K562 (cell line): ENCODE measurements around the gene EIF1B. TPM values are rescaled to one million over a fixed set of nuclear protein-coding genes. Genes with fewer than 3 reads are reported as not detected.

Source experiments
- ARID1B ChIP-seq: fragments of 450-650 bp; IDR thresholded peaks from 2 replicates; pipeline ENCODE4 v1.6.1; 2016; ENCODE audit warnings: antibody characterized with exemption, mild to moderate bottlenecking, inconsistent platforms
- ARID2 ChIP-seq: fragments of 450-650 bp; IDR thresholded peaks from 2 replicates; pipeline ENCODE4 v1.6.1; 2017; ENCODE audit warnings: antibody characterized with exemption, mild to moderate bottlenecking
- ATF7 ChIP-seq: fragments of 450-650 bp; IDR thresholded peaks from 2 replicates; pipeline ENCODE4 v1.7.1; 2014; ENCODE audit warnings: mild to moderate bottlenecking, moderate library complexity
- BACH1 ChIP-seq: fragments of 200-800 bp; sonication (Bioruptor generic); IDR thresholded peaks from 2 replicates; pipeline ENCODE4 v1.6.1; 2016; ENCODE audit warnings: missing genetic modification characterization, missing compliant biosample characterization
- CC2D1A ChIP-seq: fragments of 450-650 bp; IDR thresholded peaks from 2 replicates; pipeline ENCODE4 v1.6.1; 2017; ENCODE audit warnings: mild to moderate bottlenecking
- CEBPB ChIP-seq: fragments of 450-650 bp; IDR thresholded peaks from 2 replicates; pipeline ENCODE4 v1.6.1; 2016; ENCODE audit warnings: missing genetic modification characterization, missing compliant biosample characterization
- CXXC5 ChIP-seq: fragments of 250-450 bp; sonication (Bioruptor Pico); IDR thresholded peaks from 2 replicates; pipeline ENCODE4 v1.8.0; 2022; ENCODE audit warnings: inconsistent platforms, mild to moderate bottlenecking, moderate library complexity
- DLX4 ChIP-seq: fragments of 250-450 bp; sonication (Bioruptor Pico); IDR thresholded peaks from 2 replicates; pipeline ENCODE4 v1.6.1; 2021; ENCODE audit warnings: mild to moderate bottlenecking
- FOXP1 ChIP-seq: sonication (generic); formaldehyde crosslinking; IDR thresholded peaks from 2 replicates; pipeline ENCODE4 v1.8.0; 2022; ENCODE audit warnings: mild to moderate bottlenecking, missing genetic modification reagents
- HBP1 ChIP-seq: fragments of 450-650 bp; formaldehyde crosslinking; IDR thresholded peaks from 2 replicates; pipeline ENCODE4 v1.4.0; 2022; ENCODE audit warnings: missing genetic modification characterization
- HCFC1 ChIP-seq: IDR thresholded peaks from 2 replicates; pipeline ENCODE4 v1.6.1; 2012; ENCODE audit warnings: low read depth, low read length, improper control_type of control experiment
- JUND ChIP-seq, 2 experiments: IDR thresholded peaks; 2 replicates in 1 of 2; 3 replicates in 1 of 2; pipeline ENCODE4 v1.6.1; 2011; ENCODE audit warnings: borderline replicate concordance in 2 of 2, low read depth in 2 of 2, low read length in 2 of 2, improper control_type of control experiment in 1 of 2, missing biosample characterization in 1 of 2, missing genetic modification characterization in 1 of 2, missing genetic modification reagents in 1 of 2
- MLX ChIP-seq, 2 experiments: fragments of 450-650 bp in 1 of 2; sonication (generic) in 1 of 2; formaldehyde crosslinking; conservative IDR thresholded peaks; 2 replicates each; pipeline versions ENCODE4 v1.4.0 to v1.8.1; 2020 to 2022; ENCODE audit warnings: mild to moderate bottlenecking in 1 of 2, missing genetic modification reagents in 1 of 2
- NRF1 ChIP-seq, 2 experiments: fragments of 450-650 bp; IDR thresholded peaks in 1 of 2; conservative IDR thresholded peaks in 1 of 2; 2 replicates each; pipeline ENCODE4 v1.6.1; 2014; ENCODE audit warnings: mild to moderate bottlenecking in 2 of 2
- PCBP2 ChIP-seq: fragments of 200-400 bp; formaldehyde crosslinking; IDR thresholded peaks from 2 replicates; pipeline ENCODE4 v1.6.1; 2018; ENCODE audit warnings: low read length, low read depth, mild to moderate bottlenecking, moderate library complexity; ENCODE audit not compliant: poor library complexity, severe bottlenecking
- POLR2B ChIP-seq: fragments of 450-650 bp; IDR thresholded peaks from 2 replicates; pipeline ENCODE4 v1.6.1; 2018; ENCODE audit warnings: low read depth; ENCODE audit not compliant: partially characterized antibody
- RCOR1 ChIP-seq, 2 experiments: IDR thresholded peaks; 2 replicates each; pipeline ENCODE4 v1.6.1; 2012; ENCODE audit warnings: low read depth in 2 of 2, low read length in 2 of 2, borderline replicate concordance in 1 of 2, improper control_type of control experiment in 1 of 2
- SMARCB1 ChIP-seq: IDR thresholded peaks from 2 replicates; pipeline ENCODE4 v1.6.1; 2011; ENCODE audit warnings: improper control_type of control experiment, low read depth; ENCODE audit not compliant: insufficient read length
- TARDBP ChIP-seq: fragments of 450-650 bp; IDR thresholded peaks from 2 replicates; pipeline ENCODE4 v1.6.1; 2016
- TEAD4 ChIP-seq, 2 experiments: sonication (generic) in 1 of 2; formaldehyde crosslinking in 1 of 2; IDR thresholded peaks; 2 replicates each; pipeline versions ENCODE4 v1.6.1 to v1.8.0; 2012 to 2022; ENCODE audit warnings: borderline replicate concordance in 1 of 2, inconsistent platforms in 1 of 2, low read length in 1 of 2, mild to moderate bottlenecking in 1 of 2, missing genetic modification reagents in 1 of 2
- THRB ChIP-seq: fragments of 450-650 bp; formaldehyde crosslinking; conservative IDR thresholded peaks from 2 replicates; pipeline ENCODE4 v1.4.0; 2022; ENCODE audit warnings: mild to moderate bottlenecking, missing genetic modification characterization
- TRIM24 ChIP-seq, 2 experiments: fragments of 450-650 bp; IDR thresholded peaks; 2 replicates each; pipeline ENCODE4 v1.6.1; 2016
- ZNF324 ChIP-seq: fragments of 250-450 bp; sonication (Bioruptor Pico); IDR thresholded peaks from 2 replicates; pipeline ENCODE4 v1.4.0; 2020; ENCODE audit warnings: mild to moderate bottlenecking
- ZNF347 ChIP-seq: fragments of 450-650 bp; formaldehyde crosslinking; IDR thresholded peaks from 2 replicates; pipeline ENCODE4 v1.4.0; 2020; ENCODE audit warnings: low read depth, mild to moderate bottlenecking, moderate library complexity
- polyA plus RNA-seq, 8 experiments: library from polyadenylated mRNA; depleted of rRNA in 4 of 8; stranded (reverse) in 5 of 8; unstranded in 3 of 8; fragments of >200 nt; fragmentation: Nextera tagmentation in 2 of 8; fragmentation: Illumina TruSeq in 1 of 8; extraction: Ambion mirVana in 2 of 8; extraction: Trizol in 1 of 8; gene quantifications; 2 replicates each; pipeline versions ENCODE4 v1.2.1 to v1.2.3, GENCODE V29; 2011 to 2014; ENCODE audit warnings: inconsistent platforms in 1 of 8, missing spikeins in 1 of 8
- total RNA-seq, 7 experiments: library from RNA; depleted of rRNA in 6 of 7; stranded (reverse); fragments of >200 nt in 6 of 7; fragmentation: Illumina TruSeq in 2 of 7; extraction: Trizol in 2 of 7; gene quantifications; 2 replicates each; pipeline versions ENCODE4 v1.2.1 to v1.2.3, GENCODE V29; 2011 to 2021; ENCODE audit warnings: low replicate concordance in 1 of 7

Gene EIF1B
- total and polyA plus RNA-seq, 9 of the 15 experiments (the other 6 are each of a cell fraction or from before 2014, with no cell fraction given), result 18.1 to 184 (median 78.9) TPM

GRCh38 chr3:40312661-40313226 lies 3.2 kb downstream of the EIF1B start (continued):
- TF ChIP-seq NRF1 (conservative IDR thresholded peaks at IDR 0.05 in 1 of 2, IDR thresholded peaks at IDR 0.05 in 1 of 2) (no peak), ARID2 (no peak), TARDBP (no peak), CC2D1A (no peak), DLX4 (no peak), CEBPB (tag) (peak; percentile 82), HBP1 (CRISPR knock-in tag) (peak; percentile 79), ATF7 (no peak; the same call in 1 of the 2 replicates), PCBP2 (no peak), MLX (CRISPR knock-in tag; conservative IDR thresholded peaks at IDR 0.05) (0 out of 4 replicates have a peak, but pooled peaks of 1 of the 2 experiments have one; percentile 75), SMARCB1 (no peak), BACH1 (tag) (0 out of 2 replicates have a peak, but pooled peaks have one; percentile 25), TRIM24 (IDR thresholded peaks at IDR 0.05) (peak in 1 of 2 experiments; percentile 15; a peak in 1 of 4 replicates), FOXP1 (CRISPR knock-in tag) (no peak), POLR2B (peak; percentile 31), HCFC1 (no peak), RCOR1 (IDR thresholded peaks at IDR 0.05; ENCODE audit: borderline replicate concordance in 1 of 2, low read depth in 2 of 2, low read length in 2 of 2) (peak in 1 of 2 experiments; percentile 35; a peak in 1 of 4 replicates), JUND (IDR thresholded peaks at IDR 0.05; ENCODE audit: borderline replicate concordance, low read depth, low read length) (peak; percentile 39; the same call in 1 of the 2 replicates), JUND (tag; IDR thresholded peaks at IDR 0.05; ENCODE audit: borderline replicate concordance, low read depth, low read length) (no peak; the same call in 2 of the 3 replicates), THRB (CRISPR knock-in tag) (0 out of 2 replicates have a peak, but pooled peaks have one; percentile 29), ARID1B (peak; percentile 66), ZNF347 (no peak), CXXC5 (CRISPR knock-in tag) (0 out of 2 replicates have a peak, but pooled peaks have one; percentile 26), ZNF324 (CRISPR knock-in tag) (0 out of 2 replicates have a peak, but pooled peaks have one; percentile 17), TEAD4 (IDR thresholded peaks at IDR 0.05; ENCODE audit: low read length) (peak; percentile 51; the same call in 1 of the 2 replicates), TEAD4 (CRISPR knock-in tag; IDR thresholded peaks at IDR 0.05; ENCODE audit: borderline replicate concordance) (no peak)
